Stimulated activated CD4-positive, alpha-beta T cell treated with anti-CD3 and anti-CD28 coated beads, TNF-alpha, amount 100 ng/mL, for 4 hours (primary cell): ENCODE measurements around the gene ETFDH.
"Not testable (repeated sequence)": the region's sequence is repeated elsewhere in the genome, so short reads cannot be mapped to it uniquely, and the experiment has no call there.

ENCODE experiments used
- DNase-seq, 3 experiments: peaks; one replicate each; pipeline ENCODE4 v3.0.0-alpha.2; 2020; ENCODE audit warnings: low read depth in 3 of 3

ETFDH gene

DNA sequence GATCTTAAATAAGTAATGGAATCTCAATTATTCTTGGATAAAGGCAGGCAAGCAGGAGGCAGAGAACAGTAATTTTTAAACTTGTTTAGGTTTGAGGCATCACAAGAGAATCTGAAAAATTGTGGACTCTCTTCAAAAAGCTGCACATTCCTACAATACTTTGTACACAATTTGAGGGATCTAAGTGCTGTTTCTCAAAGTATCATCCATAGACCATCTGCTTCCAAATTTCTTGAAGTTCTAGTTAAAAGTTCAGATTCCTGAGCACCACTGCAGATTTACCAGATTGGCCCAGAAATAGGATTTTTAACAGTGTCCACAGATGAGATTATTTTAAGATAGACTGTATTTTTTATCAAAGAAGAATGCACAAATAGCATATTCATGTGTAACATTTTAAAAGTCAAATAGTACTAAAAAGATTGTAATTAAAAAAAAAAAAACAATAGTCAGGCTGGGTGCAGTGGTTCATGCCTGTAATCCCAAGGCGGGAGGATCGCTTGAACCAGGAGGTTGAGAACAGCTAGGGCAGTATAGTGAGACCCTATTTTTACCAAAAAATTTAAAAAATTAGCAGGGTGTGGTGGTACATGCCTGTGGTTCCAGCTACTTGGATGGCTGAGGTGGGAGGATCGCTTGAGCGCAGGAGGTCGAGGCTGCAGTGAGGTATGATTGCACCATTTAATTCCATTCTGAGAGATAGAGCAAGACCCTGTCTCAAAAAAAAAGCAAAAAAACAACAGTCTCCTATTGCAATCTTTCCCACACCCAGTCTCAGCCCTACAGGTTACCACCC, 82.5 kb downstream of the ETFDH start:
- no peak for DNase-seq

DNA sequence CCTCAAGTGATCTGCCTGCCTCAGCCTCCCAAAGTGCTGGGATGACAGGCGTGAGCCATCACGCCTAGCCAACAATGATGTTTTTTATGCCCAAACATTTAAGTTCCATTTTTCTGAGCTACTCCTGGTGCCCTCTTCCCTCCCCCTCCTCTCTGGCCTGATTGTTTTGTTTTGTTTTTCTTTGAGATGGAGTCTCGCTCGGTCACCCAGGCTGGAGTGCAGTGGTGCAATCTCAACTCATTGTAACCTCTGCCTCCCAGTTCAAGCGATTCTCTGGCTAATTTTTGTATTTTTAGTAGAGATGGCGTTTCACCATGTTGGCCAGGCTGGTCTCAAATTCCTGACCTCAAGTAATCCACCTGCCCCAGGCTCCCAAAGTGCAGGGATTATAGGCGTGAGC, 83.7 kb downstream of the ETFDH start:
- not testable (repeated sequence) for DNase-seq

GRCh38 chr4:158756588-158756987, 84.5 kb downstream of the ETFDH start:
- no peak for DNase-seq

- DNase-seq, result no peak
These were observed 86.0 kb downstream of the ETFDH start for GRCh38 chr4:158758142-158758541.

GRCh38 chr4:158758703-158759102, 86.6 kb downstream of the ETFDH start:
- no peak for DNase-seq
